A549 (cell line): ENCODE data around the gene TGFB1.
A peak's percentile ranks its signal among the peaks of the same experiment; 100 is the strongest.

Experiments
- CHD4 ChIP-seq: fragments of 200-600 bp; sonication (generic); IDR thresholded peaks from 2 replicates; pipeline ENCODE4 v1.6.1; 2016; ENCODE audit warnings: antibody characterized with exemption, mild to moderate bottlenecking, borderline replicate concordance
- MAFK ChIP-seq: fragments of 450-650 bp; IDR thresholded peaks from 2 replicates; pipeline ENCODE4 v1.6.1; 2014; ENCODE audit not compliant: partially characterized antibody
- MAZ ChIP-seq: fragments of 150-350 bp; IDR thresholded peaks from 2 replicates; pipeline ENCODE4 v1.6.1; 2014; ENCODE audit warnings: antibody characterized with exemption, low read depth, low read length, borderline replicate concordance
- MYC ChIP-seq: IDR thresholded peaks from 2 replicates; pipeline ENCODE4 v1.6.1; 2012; ENCODE audit warnings: mild to moderate bottlenecking, inconsistent platforms, low read length, improper control_type of control experiment, borderline replicate concordance
- NR3C1 ChIP-seq: fragments of >200 bp; sonication (Bioruptor Twin); formaldehyde crosslinking; IDR thresholded peaks from 3 replicates; pipeline ENCODE4 v1.6.1; 2017
- PHF8 ChIP-seq: fragments of 200-600 bp; sonication (generic); IDR thresholded peaks from 2 replicates; pipeline ENCODE4 v1.6.1; 2016; ENCODE audit warnings: low read depth, mild to moderate bottlenecking, antibody characterized with exemption, moderate library complexity, borderline replicate concordance
- POLR2A ChIP-seq: IDR thresholded peaks from 2 replicates; pipeline ENCODE4 v1.6.1; 2012; ENCODE audit warnings: mild to moderate bottlenecking, low read length
- RCOR1 ChIP-seq: fragments of 150-350 bp; IDR thresholded peaks from 2 replicates; pipeline ENCODE4 v1.6.1; 2014; ENCODE audit warnings: antibody characterized with exemption, low read length, low read depth
- RFX5 ChIP-seq: fragments of 450-650 bp; IDR thresholded peaks from 2 replicates; pipeline ENCODE4 v1.7.1; 2014; ENCODE audit warnings: antibody characterized with exemption, mild to moderate bottlenecking, moderate library complexity
- ZC3H11A ChIP-seq: fragments of 450-650 bp; IDR thresholded peaks from 2 replicates; pipeline ENCODE4 v1.6.1; 2014; ENCODE audit warnings: antibody characterized with exemption, mild to moderate bottlenecking
- TF ChIP-seq, protein P1 (sequence below): fragments of >200 bp; sonication (Bioruptor Twin); formaldehyde crosslinking; IDR thresholded peaks from 3 replicates; pipeline ENCODE4 v1.5.1; 2016
- TF ChIP-seq, protein P2 (sequence below): IDR thresholded peaks from 2 replicates; pipeline ENCODE4 v1.6.1; 2012
- TF ChIP-seq, protein P3 (sequence below): fragments of 450-650 bp; IDR thresholded peaks from 2 replicates; pipeline ENCODE4 v1.6.1; 2014; ENCODE audit warnings: antibody characterized with exemption

DNA sequence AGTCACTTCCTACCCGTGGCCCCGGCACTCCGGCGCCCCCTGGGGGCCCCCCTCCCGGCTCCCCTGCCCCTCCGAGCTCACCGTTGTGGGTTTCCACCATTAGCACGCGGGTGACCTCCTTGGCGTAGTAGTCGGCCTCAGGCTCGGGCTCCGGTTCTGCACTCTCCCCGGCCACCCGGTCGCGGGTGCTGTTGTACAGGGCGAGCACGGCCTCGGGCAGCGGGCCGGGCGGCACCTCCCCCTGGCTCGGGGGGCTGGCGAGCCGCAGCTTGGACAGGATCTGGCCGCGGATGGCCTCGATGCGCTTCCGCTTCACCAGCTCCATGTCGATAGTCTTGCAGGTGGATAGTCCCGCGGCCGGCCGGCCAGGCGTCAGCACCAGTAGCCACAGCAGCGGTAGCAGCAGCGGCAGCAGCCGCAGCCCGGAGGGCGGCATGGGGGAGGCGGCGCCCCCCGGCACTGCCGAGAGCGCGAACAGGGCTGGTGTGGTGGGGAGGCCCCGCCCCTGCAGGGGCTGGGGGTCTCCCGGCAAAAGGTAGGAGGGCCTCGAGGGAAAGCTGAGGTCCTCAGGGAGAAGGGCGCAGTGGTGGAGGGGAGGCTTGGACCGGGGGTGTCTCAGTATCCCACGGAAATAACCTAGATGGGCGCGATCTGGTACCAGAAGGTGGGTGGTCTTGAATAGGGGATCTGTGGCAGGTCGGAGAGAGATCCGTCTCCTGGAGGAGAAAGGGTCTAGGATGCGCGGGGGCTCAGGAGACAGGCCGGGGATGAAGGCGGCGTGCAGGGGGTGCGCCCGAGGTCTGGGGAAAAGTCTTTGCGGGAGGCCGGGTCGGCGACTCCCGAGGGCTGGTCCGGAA, 885 bp downstream of the TGFB1 start:
- TF ChIP-seq MAZ (no peak; the same call in 1 of the 2 replicates), RFX5 (no peak), MAFK (no peak), ZC3H11A (no peak), PHF8 (peak; percentile 32; the same call in 1 of the 2 replicates), RCOR1 (no peak), NR3C1 (no peak), CHD4 (peak; percentile 80; the same call in 1 of the 2 replicates), POLR2A (no peak), MYC (peak; percentile 88)
- TF ChIP-seq, protein P1, sequence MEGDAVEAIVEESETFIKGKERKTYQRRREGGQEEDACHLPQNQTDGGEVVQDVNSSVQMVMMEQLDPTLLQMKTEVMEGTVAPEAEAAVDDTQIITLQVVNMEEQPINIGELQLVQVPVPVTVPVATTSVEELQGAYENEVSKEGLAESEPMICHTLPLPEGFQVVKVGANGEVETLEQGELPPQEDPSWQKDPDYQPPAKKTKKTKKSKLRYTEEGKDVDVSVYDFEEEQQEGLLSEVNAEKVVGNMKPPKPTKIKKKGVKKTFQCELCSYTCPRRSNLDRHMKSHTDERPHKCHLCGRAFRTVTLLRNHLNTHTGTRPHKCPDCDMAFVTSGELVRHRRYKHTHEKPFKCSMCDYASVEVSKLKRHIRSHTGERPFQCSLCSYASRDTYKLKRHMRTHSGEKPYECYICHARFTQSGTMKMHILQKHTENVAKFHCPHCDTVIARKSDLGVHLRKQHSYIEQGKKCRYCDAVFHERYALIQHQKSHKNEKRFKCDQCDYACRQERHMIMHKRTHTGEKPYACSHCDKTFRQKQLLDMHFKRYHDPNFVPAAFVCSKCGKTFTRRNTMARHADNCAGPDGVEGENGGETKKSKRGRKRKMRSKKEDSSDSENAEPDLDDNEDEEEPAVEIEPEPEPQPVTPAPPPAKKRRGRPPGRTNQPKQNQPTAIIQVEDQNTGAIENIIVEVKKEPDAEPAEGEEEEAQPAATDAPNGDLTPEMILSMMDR: peak; percentile 93
- TF ChIP-seq, protein P2, sequence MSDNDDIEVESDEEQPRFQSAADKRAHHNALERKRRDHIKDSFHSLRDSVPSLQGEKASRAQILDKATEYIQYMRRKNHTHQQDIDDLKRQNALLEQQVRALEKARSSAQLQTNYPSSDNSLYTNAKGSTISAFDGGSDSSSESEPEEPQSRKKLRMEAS: peak; percentile 90
- TF ChIP-seq, protein P3, sequence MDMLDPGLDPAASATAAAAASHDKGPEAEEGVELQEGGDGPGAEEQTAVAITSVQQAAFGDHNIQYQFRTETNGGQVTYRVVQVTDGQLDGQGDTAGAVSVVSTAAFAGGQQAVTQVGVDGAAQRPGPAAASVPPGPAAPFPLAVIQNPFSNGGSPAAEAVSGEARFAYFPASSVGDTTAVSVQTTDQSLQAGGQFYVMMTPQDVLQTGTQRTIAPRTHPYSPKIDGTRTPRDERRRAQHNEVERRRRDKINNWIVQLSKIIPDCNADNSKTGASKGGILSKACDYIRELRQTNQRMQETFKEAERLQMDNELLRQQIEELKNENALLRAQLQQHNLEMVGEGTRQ: no peak
